Stimulated activated naive CD4-positive, alpha-beta T cell treated with Interleukin-2 at 50 U/mL for 16 hours (primary cell): ENCODE data around the gene CDKN1C.

Experiments
- DNase-seq: peaks from one replicate; lab custom pipeline; 2025; lab: John Stamatoyannopoulos, UW

The CDKN1C gene

GRCh38 chr11:2889362-2890273, 4.0 kb upstream of the CDKN1C start:
- no peak for DNase-seq

- DNase-seq: peak; percentile 84
Measured at GRCh38 chr11:2888266-2888968, 2.8 kb upstream of the CDKN1C start.

GRCh38 chr11:2887515-2888195, 2.1 kb upstream of the CDKN1C start:
- no peak for DNase-seq

- DNase-seq: no peak
Measured at GRCh38 chr11:2886936-2887335, 1.4 kb upstream of the CDKN1C start.

GRCh38 chr11:2886191-2886894, 768 bp upstream of the CDKN1C start:
- no peak for DNase-seq

GRCh38 chr11:2885017-2885677, 428 bp downstream of the CDKN1C start:
- no peak for DNase-seq

GRCh38 chr11:2883979-2884815, 1.4 kb downstream of the CDKN1C start:
- DNase-seq: no peak

- no peak for DNase-seq
Measured at GRCh38 chr11:2883640-2883978, 2.0 kb downstream of the CDKN1C start.

GRCh38 chr11:2882396-2883110, 3.0 kb downstream of the CDKN1C start:
- no peak for DNase-seq

GRCh38 chr11:2881981-2882375, 3.6 kb downstream of the CDKN1C start:
- DNase-seq: no peak

- no peak for DNase-seq
Measured at GRCh38 chr11:2881076-2881980, 4.2 kb downstream of the CDKN1C start.

- DNase-seq: no peak
Measured at GRCh38 chr11:2880646-2881045, 4.9 kb downstream of the CDKN1C start.

- DNase-seq: no peak
Measured at GRCh38 chr11:2878782-2879181, 6.8 kb downstream of the CDKN1C start.

- no peak for DNase-seq
Measured at GRCh38 chr11:2877474-2877873, 8.1 kb downstream of the CDKN1C start.

GRCh38 chr11:2874963-2875362, 10.6 kb downstream of the CDKN1C start:
- no peak for DNase-seq

- no peak for DNase-seq
Measured at GRCh38 chr11:2870969-2871680, 14.4 kb downstream of the CDKN1C start.

- DNase-seq: no peak
Measured at GRCh38 chr11:2870460-2870859, 15.1 kb downstream of the CDKN1C start.
